ENCODE measurements around the gene RNPS1. TPM values are rescaled to one million over a fixed set of nuclear protein-coding genes. Genes with fewer than 3 reads are reported as not detected.

Gene RNPS1
- polyA plus RNA-seq, 1 donor from 2014 or later, result 180 TPM

- H2AFZ ChIP-seq (ENCODE audit: low read depth, low read length), result no peak overlapping the region
- H4K20me1 ChIP-seq (ENCODE audit: insufficient read depth), result no peaks in the 10 kb centered on the region
- no peaks in the 10 kb centered on the region for H3F3A ChIP-seq (ENCODE audit: insufficient read depth, low read length, poor library complexity, severe bottlenecking)
- no peaks in the 10 kb centered on the region for H3K27me3 ChIP-seq (ENCODE audit: insufficient read depth, low read depth, low read length)
- H3K27ac ChIP-seq (ENCODE audit: low read length), result no peak overlapping the region
- H3K79me2 ChIP-seq (replicated peaks; ENCODE audit: insufficient read depth, low read length), result no peaks in the 10 kb centered on the region
- no peak for TF ChIP-seq RAD21 (conservative IDR thresholded peaks at IDR 0.05)
- TF ChIP-seq, protein P1, sequence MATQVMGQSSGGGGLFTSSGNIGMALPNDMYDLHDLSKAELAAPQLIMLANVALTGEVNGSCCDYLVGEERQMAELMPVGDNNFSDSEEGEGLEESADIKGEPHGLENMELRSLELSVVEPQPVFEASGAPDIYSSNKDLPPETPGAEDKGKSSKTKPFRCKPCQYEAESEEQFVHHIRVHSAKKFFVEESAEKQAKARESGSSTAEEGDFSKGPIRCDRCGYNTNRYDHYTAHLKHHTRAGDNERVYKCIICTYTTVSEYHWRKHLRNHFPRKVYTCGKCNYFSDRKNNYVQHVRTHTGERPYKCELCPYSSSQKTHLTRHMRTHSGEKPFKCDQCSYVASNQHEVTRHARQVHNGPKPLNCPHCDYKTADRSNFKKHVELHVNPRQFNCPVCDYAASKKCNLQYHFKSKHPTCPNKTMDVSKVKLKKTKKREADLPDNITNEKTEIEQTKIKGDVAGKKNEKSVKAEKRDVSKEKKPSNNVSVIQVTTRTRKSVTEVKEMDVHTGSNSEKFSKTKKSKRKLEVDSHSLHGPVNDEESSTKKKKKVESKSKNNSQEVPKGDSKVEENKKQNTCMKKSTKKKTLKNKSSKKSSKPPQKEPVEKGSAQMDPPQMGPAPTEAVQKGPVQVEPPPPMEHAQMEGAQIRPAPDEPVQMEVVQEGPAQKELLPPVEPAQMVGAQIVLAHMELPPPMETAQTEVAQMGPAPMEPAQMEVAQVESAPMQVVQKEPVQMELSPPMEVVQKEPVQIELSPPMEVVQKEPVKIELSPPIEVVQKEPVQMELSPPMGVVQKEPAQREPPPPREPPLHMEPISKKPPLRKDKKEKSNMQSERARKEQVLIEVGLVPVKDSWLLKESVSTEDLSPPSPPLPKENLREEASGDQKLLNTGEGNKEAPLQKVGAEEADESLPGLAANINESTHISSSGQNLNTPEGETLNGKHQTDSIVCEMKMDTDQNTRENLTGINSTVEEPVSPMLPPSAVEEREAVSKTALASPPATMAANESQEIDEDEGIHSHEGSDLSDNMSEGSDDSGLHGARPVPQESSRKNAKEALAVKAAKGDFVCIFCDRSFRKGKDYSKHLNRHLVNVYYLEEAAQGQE (IDR thresholded peaks at IDR 0.05; ENCODE audit: borderline replicate concordance), result no peak
- H3K9ac ChIP-seq (ENCODE audit: low read length), result no peak overlapping the region
- H3K4me2 ChIP-seq (ENCODE audit: low read length), result no peak overlapping the region
- H3K9me3 ChIP-seq (ENCODE audit: low read length), result no peaks in the 10 kb centered on the region
- no peak overlapping the region for H3K4me3 ChIP-seq (ENCODE audit: low read length)
- no peaks in the 10 kb centered on the region for H3K9me2 ChIP-seq (ENCODE audit: insufficient read depth, low read length)
- H3K36me3 ChIP-seq (ENCODE audit: insufficient read depth, low read length), result no peaks in the 10 kb centered on the region
These were observed 11.3 kb upstream of the RNPS1 start for GRCh38 chr16:2278956-2279800.

GRCh38 chr16:2278272-2278608, 10.3 kb upstream of the RNPS1 start:
- Histone ChIP-seq H3K36me3 (ENCODE audit: insufficient read depth, low read length) (no peaks in the 10 kb centered on the region), H3K27me3 (ENCODE audit: insufficient read depth, low read depth, low read length) (no peaks in the 10 kb centered on the region), H3K9me3 (ENCODE audit: low read length) (no peaks in the 10 kb centered on the region), H3K9me2 (ENCODE audit: insufficient read depth, low read length) (no peaks in the 10 kb centered on the region), H3K79me2 (replicated peaks; ENCODE audit: insufficient read depth, low read length) (no peaks in the 10 kb centered on the region), H3K4me2 (ENCODE audit: low read length) (no peak overlapping the region), H3K27ac (ENCODE audit: low read length) (no peak overlapping the region), H4K20me1 (ENCODE audit: insufficient read depth) (no peaks in the 10 kb centered on the region), H3K9ac (ENCODE audit: low read length) (no peak overlapping the region), H3K4me3 (ENCODE audit: low read length) (no peak overlapping the region), H2AFZ (ENCODE audit: low read depth, low read length) (no peak overlapping the region), H3F3A (ENCODE audit: insufficient read depth, low read length, poor library complexity, severe bottlenecking) (no peaks in the 10 kb centered on the region)
- TF ChIP-seq EZH2 (IDR thresholded peaks at IDR 0.05; ENCODE audit: borderline replicate concordance, insufficient read depth, low read length, poor library complexity, severe bottlenecking), result no peak
- TF ChIP-seq EP300 (conservative IDR thresholded peaks at IDR 0.05; ENCODE audit: poor library complexity, severe bottlenecking), result no peak
- no peak for TF ChIP-seq MXI1 (conservative IDR thresholded peaks at IDR 0.05; ENCODE audit: poor library complexity, severe bottlenecking)
- TF ChIP-seq POLR2AphosphoS5 (IDR thresholded peaks at IDR 0.05), result no peak
- no peak for TF ChIP-seq TAF1 (IDR thresholded peaks at IDR 0.05; ENCODE audit: low read depth)
- no peak for TF ChIP-seq CTCF (IDR thresholded peaks at IDR 0.05; ENCODE audit: poor library complexity, severe bottlenecking)
- no peak for TF ChIP-seq SMC3 (conservative IDR thresholded peaks at IDR 0.05; ENCODE audit: poor library complexity)
- no peak for TF ChIP-seq RAD21 (conservative IDR thresholded peaks at IDR 0.05)
- TF ChIP-seq, protein P1 (IDR thresholded peaks at IDR 0.05; ENCODE audit: borderline replicate concordance), result no peak
